Uterus (tissue), 4 donors: ENCODE results near the gene RNF181. TPM values are rescaled to one million over a fixed set of nuclear protein-coding genes. Genes with fewer than 3 reads are reported as not detected.

ENCODE experiments used
- DNase-seq, 2 donors: peaks; one replicate each; pipeline ENCODE4 v3.0.0-alpha.2; 2019 to 2020
- H3K27ac ChIP-seq, 2 donors: fragments of 200-600 bp; sonication (generic); 1 replicate in 1 of 2; 2 replicates in 1 of 2; pipeline ENCODE4 v1.5.1; 2016 to 2018
- H3K27me3 ChIP-seq, 2 donors: fragments of 200-600 bp; sonication (generic); one replicate each; pipeline ENCODE4 v1.5.1; 2018 to 2019; ENCODE audit warnings: control low read depth in 1 of 2
- H3K36me3 ChIP-seq, 2 donors: fragments of 200-600 bp; sonication (generic); one replicate each; pipeline ENCODE4 v1.5.1; 2019; ENCODE audit warnings: control low read depth in 1 of 2
- H3K4me1 ChIP-seq, 2 donors: fragments of 200-600 bp; sonication (generic); one replicate each; pipeline ENCODE4 v1.5.1; 2018 to 2019; ENCODE audit warnings: control low read depth in 1 of 2
- H3K4me3 ChIP-seq, 2 donors: fragments of 200-600 bp; sonication (generic); 1 replicate in 1 of 2; 2 replicates in 1 of 2; pipeline ENCODE4 v1.5.1; 2018 to 2019; ENCODE audit warnings: mild to moderate bottlenecking in 1 of 2
- H3K9me3 ChIP-seq, 2 donors: fragments of 200-600 bp; sonication (generic); one replicate each; pipeline ENCODE4 v1.5.1; 2019; ENCODE audit warnings: control low read depth in 1 of 2
- CTCF ChIP-seq, 4 experiments: fragments of 200-600 bp in 2 of 4; fragments of 450-650 bp in 2 of 4; sonication (generic) in 2 of 4; IDR thresholded peaks; one replicate each; pipeline ENCODE4 v1.5.1; 2016 to 2019; ENCODE audit warnings: antibody characterized with exemption in 4 of 4, mild to moderate bottlenecking in 2 of 4, moderate library complexity in 1 of 4
- POLR2A ChIP-seq, 2 donors: fragments of 450-650 bp; IDR thresholded peaks; one replicate each; pipeline ENCODE4 v1.6.1; 2016; ENCODE audit warnings: antibody characterized with exemption in 2 of 2, mild to moderate bottlenecking in 1 of 2, moderate library complexity in 1 of 2
- intact Hi-C: fragments of 100-400 bp; cut with DNase I; formaldehyde crosslinking; loops from one replicate; pipeline ENCODE4 v1.15.1; 2023; ENCODE audit warnings: low total_unique reads
- total RNA-seq, 4 donors: library from RNA; depleted of rRNA in 3 of 4; stranded (reverse); fragments of >200 nt in 3 of 4; gene quantifications; one replicate each; pipeline versions ENCODE4 v1.1.0 to v1.2.4, GENCODE V29; 2014 to 2023
- donor health status: DM: yes; HTN: yes; CAD: no.

RNF181 gene
- total RNA-seq, 4 donors from 2014 or later = 53.0 to 362 (median 175) TPM

- Histone ChIP-seq H3K4me3 (peak overlapping the region; percentile 58 to 90), H3K36me3 (no peaks in the 10 kb centered on the region), H3K9me3 (no peaks in the 10 kb centered on the region), H3K27ac (peak overlapping the region; percentile 86 to 92), H3K27me3 (no peaks in the 10 kb centered on the region), H3K4me1 (peaks cover 3 to 18% of the 10 kb centered on the region in 2 donors)
- no peak for DNase-seq
- intact Hi-C loops = no loop called here
- TF ChIP-seq POLR2A (IDR thresholded peaks at IDR 0.05) (no peak), CTCF (IDR thresholded peaks at IDR 0.05) (no peak)
Observed at GRCh38 chr2:85594715-85595300, 737 bp upstream of the RNF181 start.

DNA sequence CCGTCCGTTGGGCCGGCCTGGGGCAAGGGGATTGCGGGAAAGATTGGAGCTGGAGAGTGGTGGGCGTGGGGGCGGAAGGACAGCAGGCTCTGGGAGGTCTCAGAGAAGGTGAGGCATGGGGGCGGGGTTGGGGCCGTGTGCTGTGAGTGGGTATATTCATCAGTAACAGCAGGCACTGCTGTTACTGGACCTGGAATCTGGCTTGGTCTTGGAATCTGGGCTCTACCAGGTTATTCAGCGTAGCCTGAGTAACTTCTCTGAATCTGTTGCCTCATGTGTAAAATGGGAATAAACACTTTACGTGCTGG, 435 bp downstream of the RNF181 start:
- H3K4me1 ChIP-seq = peaks cover 3 to 14% of the 10 kb centered on the region in 2 donors
- peak overlapping the region; percentile 58 to 90 for H3K4me3 ChIP-seq
- no peaks in the 10 kb centered on the region for H3K9me3 ChIP-seq
- no peak for DNase-seq
- H3K27me3 ChIP-seq = no peaks in the 10 kb centered on the region
- no peak for TF ChIP-seq CTCF (IDR thresholded peaks at IDR 0.05)
- no peak for TF ChIP-seq POLR2A (IDR thresholded peaks at IDR 0.05)
- H3K36me3 ChIP-seq = no peaks in the 10 kb centered on the region
- intact Hi-C loops = no loop called here
- peak overlapping the region; percentile 86 to 92 for H3K27ac ChIP-seq

GRCh38 chr2:85596486-85597143, 1.1 kb downstream of the RNF181 start:
- peak overlapping the region; percentile 58 to 90 for H3K4me3 ChIP-seq
- H3K36me3 ChIP-seq = no peaks in the 10 kb centered on the region
- no peak for DNase-seq
- intact Hi-C loops = no loop called here
- H3K27me3 ChIP-seq = no peaks in the 10 kb centered on the region
- no peak for TF ChIP-seq CTCF (IDR thresholded peaks at IDR 0.05)
- TF ChIP-seq POLR2A (IDR thresholded peaks at IDR 0.05) = no peak
- H3K27ac ChIP-seq = peak overlapping the region; percentile 86 to 92
- no peaks in the 10 kb centered on the region for H3K9me3 ChIP-seq
- H3K4me1 ChIP-seq = peaks cover 3 to 12% of the 10 kb centered on the region in 2 donors

- no peak for DNase-seq
- TF ChIP-seq CTCF (IDR thresholded peaks at IDR 0.05) (no peak), POLR2A (IDR thresholded peaks at IDR 0.05) (no peak)
- peaks cover 3 to 10% of the 10 kb centered on the region in 2 donors for H3K4me1 ChIP-seq
- H3K27ac ChIP-seq = no peak overlapping the region
- H3K4me3 ChIP-seq = no peak overlapping the region
- no peaks in the 10 kb centered on the region for H3K9me3 ChIP-seq
- intact Hi-C loops = no loop called here
- no peaks in the 10 kb centered on the region for H3K36me3 ChIP-seq
- H3K27me3 ChIP-seq = no peaks in the 10 kb centered on the region
Observed at GRCh38 chr2:85597241-85597640, 1.7 kb downstream of the RNF181 start.

DNA sequence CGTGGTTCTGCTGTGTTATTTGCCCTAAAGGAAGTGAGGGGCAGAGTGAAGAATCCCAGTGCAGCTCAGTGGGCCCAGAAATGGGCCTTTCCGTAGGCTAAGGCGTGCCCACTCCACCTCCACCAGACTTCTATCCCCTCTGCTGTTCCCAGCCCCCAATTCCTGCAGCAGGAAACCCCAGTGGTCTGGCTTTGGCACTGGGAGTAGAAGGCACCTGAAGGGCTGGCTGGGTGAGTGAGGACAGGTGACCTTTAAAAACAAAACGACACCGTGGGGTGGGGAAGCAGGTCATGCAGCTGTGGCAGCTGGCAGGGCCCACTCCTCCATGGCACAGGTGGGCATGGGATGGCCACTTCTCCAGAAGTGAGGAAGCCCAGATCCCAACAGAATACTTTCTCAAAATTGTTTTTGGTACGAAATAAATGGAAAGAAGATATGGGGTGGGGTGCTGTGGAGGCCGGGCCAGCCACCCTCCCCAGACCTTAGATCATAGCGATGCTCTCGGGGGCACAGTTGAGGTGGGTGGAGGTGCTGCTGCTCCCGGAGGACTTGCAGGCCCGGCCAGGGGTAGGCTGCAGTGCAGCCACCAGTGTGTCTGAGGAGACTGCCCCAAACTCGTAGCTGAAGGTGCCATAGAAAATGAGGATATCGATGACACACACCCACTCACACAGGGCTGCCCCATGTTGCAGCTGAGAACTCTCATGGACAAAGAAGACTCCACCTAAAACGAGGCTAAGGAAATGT, 3.2 kb downstream of the RNF181 start:
- no peak for DNase-seq
- peaks cover 3 to 11% of the 10 kb centered on the region in 2 donors for H3K4me1 ChIP-seq
- no peak overlapping the region for H3K4me3 ChIP-seq
- H3K27me3 ChIP-seq = no peaks in the 10 kb centered on the region
- no peaks in the 10 kb centered on the region for H3K9me3 ChIP-seq
- intact Hi-C loops = no loop called here
- TF ChIP-seq POLR2A (IDR thresholded peaks at IDR 0.05) = no peak
- TF ChIP-seq CTCF (IDR thresholded peaks at IDR 0.05) = no peak
- no peak overlapping the region for H3K27ac ChIP-seq
- no peaks in the 10 kb centered on the region for H3K36me3 ChIP-seq
